BE2C (cell line): ENCODE measurements around the gene PES1.

Experiments
- DNase-seq: peaks from one replicate; pipeline ENCODE4 v3.0.0-alpha.2; 2020
- H3K27me3 ChIP-seq: fragments of 250-450 bp; sonication (Bioruptor Pico); 2 replicates; pipeline ENCODE4 v1.5.1; 2020; ENCODE audit warnings: mild to moderate bottlenecking
- H3K36me3 ChIP-seq: fragments of 250-450 bp; sonication (Bioruptor Pico); 2 replicates; pipeline ENCODE4 v1.5.1; 2020; ENCODE audit warnings: mild to moderate bottlenecking
- H3K4me1 ChIP-seq: fragments of 250-450 bp; sonication (Bioruptor Pico); 2 replicates; pipeline ENCODE4 v1.5.1; 2020
- H3K4me3 ChIP-seq: 2 replicates; pipeline ENCODE4 v1.5.1; 2011; ENCODE audit warnings: low read depth, low read length
- H3K9me3 ChIP-seq: fragments of 250-450 bp; sonication (Bioruptor Pico); 2 replicates; pipeline ENCODE4 v1.5.1; 2020
- CTCF ChIP-seq: IDR thresholded peaks from 2 replicates; pipeline ENCODE4 v1.5.1; 2012; ENCODE audit warnings: mild to moderate bottlenecking, low read depth, low read length

PES1 gene

GRCh38 chr22:30574997-30575671 lies 16.6 kb downstream of the PES1 start:
- peak overlapping the region; percentile 47 for H3K4me3 ChIP-seq
- peak; percentile 54 for TF ChIP-seq CTCF
- H3K36me3 ChIP-seq: peaks cover 46% of the 10 kb centered on the region
- DNase-seq: peak; percentile 75
- no peaks in the 10 kb centered on the region for H3K9me3 ChIP-seq
- peaks cover 16% of the 10 kb centered on the region for H3K4me1 ChIP-seq
- H3K27me3 ChIP-seq: no peaks in the 10 kb centered on the region

- H3K4me1 ChIP-seq: peaks cover 16% of the 10 kb centered on the region
- peak; percentile 64 for DNase-seq
- no peaks in the 10 kb centered on the region for H3K9me3 ChIP-seq
- no peak for TF ChIP-seq CTCF
- H3K27me3 ChIP-seq: no peaks in the 10 kb centered on the region
- peaks cover 38% of the 10 kb centered on the region for H3K36me3 ChIP-seq
- H3K4me3 ChIP-seq: peak within 1 kb of the TSS; percentile 47
These were observed 17.4 kb downstream of the PES1 start, which contains the start of gene GAL3ST1 for GRCh38 chr22:30574095-30574981. Gene GAL3ST1 (minus strand): TSS chr22:30574665. CDS start chr22:30557392, 17,273 bp downstream.

GRCh38 chr22:30573594-30574094 lies 18.1 kb downstream of the PES1 start:
- H3K4me1 ChIP-seq: peaks cover 16% of the 10 kb centered on the region
- H3K27me3 ChIP-seq: no peaks in the 10 kb centered on the region
- DNase-seq: no peak
- H3K4me3 ChIP-seq: no peak overlapping the region
- peaks cover 31% of the 10 kb centered on the region for H3K36me3 ChIP-seq
- no peak for TF ChIP-seq CTCF
- H3K9me3 ChIP-seq: no peaks in the 10 kb centered on the region

- H3K4me3 ChIP-seq: no peak overlapping the region
- no peaks in the 10 kb centered on the region for H3K9me3 ChIP-seq
- no peaks in the 10 kb centered on the region for H3K27me3 ChIP-seq
- TF ChIP-seq CTCF: no peak
- no peak for DNase-seq
- H3K4me1 ChIP-seq: peaks cover 16% of the 10 kb centered on the region
- peaks cover 25% of the 10 kb centered on the region for H3K36me3 ChIP-seq
These were observed 18.7 kb downstream of the PES1 start for GRCh38 chr22:30572840-30573593.

- no peaks in the 10 kb centered on the region for H3K9me3 ChIP-seq
- no peaks in the 10 kb centered on the region for H3K27me3 ChIP-seq
- DNase-seq: no peak
- H3K4me1 ChIP-seq: peaks cover 16% of the 10 kb centered on the region
- H3K36me3 ChIP-seq: peaks cover 17% of the 10 kb centered on the region
- no peak overlapping the region for H3K4me3 ChIP-seq
- no peak for TF ChIP-seq CTCF
These were observed 19.5 kb downstream of the PES1 start for GRCh38 chr22:30572210-30572609.
